Epithelial cell of proximal tubule (primary cell): ENCODE data around the gene COX5A. TPM values are rescaled to one million over a fixed set of nuclear protein-coding genes. Genes with fewer than 3 reads are reported as not detected.

Experiments
- DNase-seq: peaks from one replicate; pipeline ENCODE4 v3.0.0-alpha.2; 2011; ENCODE audit warnings: low read depth
- H3K4me3 ChIP-seq: 2 replicates; pipeline ENCODE4 v1.5.1; 2011; ENCODE audit warnings: low read depth, mild to moderate bottlenecking, low read length
- total RNA-seq: library from RNA; depleted of rRNA; stranded (reverse); fragments of >200 nt; gene quantifications from 2 replicates; pipeline ENCODE4 v1.2.3, GENCODE V29; 2015
- TF ChIP-seq, protein P1 (sequence below): conservative IDR thresholded peaks from 2 replicates; pipeline ENCODE4 v1.5.1; 2012; ENCODE audit warnings: low read depth, mild to moderate bottlenecking, low read length

COX5A gene
- total RNA-seq, 1 donor from 2014 or later = 123 TPM

DNA sequence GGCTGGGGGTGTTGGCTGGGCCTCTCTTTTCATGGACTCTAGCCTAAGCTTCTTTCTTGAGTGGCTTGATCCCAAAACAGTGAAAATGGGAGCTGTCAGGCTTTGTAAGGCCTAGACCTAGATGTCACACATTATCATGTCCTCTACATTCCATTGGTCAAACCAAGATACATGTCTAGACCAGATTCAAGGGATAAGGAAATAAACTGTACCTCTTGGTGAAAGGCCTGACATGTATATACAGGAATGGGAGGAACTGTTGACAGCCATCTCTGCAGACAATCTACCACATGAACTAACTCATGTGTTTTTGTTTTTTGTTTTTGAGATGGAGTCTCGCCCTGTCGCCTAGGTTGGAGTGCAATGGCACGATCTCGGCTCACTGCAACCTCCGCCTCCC lies 29.8 kb upstream of the COX5A start:
- DNase-seq = no peak

DNA sequence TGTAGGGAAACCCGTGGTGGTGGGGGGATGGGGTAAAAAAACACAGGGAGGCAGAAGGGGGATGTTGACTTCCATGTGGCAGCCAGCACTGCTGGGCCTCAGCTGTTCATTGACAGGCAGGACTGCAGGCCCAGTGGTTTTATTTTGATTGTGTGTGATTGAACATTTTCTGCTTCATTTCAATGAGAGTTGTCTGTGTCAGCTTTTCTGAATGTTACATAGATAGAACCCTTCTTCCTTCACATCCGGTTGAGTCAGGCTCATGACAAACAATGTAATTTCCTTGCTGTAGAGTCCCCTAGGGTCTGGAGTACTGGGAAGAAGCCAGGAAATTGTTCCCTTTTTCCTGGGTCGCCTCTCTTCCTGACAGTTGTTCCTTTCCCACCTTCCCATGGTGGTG lies 26.9 kb upstream of the COX5A start:
- no peak overlapping the region for H3K4me3 ChIP-seq
- DNase-seq = no peak
- TF ChIP-seq, protein P1, sequence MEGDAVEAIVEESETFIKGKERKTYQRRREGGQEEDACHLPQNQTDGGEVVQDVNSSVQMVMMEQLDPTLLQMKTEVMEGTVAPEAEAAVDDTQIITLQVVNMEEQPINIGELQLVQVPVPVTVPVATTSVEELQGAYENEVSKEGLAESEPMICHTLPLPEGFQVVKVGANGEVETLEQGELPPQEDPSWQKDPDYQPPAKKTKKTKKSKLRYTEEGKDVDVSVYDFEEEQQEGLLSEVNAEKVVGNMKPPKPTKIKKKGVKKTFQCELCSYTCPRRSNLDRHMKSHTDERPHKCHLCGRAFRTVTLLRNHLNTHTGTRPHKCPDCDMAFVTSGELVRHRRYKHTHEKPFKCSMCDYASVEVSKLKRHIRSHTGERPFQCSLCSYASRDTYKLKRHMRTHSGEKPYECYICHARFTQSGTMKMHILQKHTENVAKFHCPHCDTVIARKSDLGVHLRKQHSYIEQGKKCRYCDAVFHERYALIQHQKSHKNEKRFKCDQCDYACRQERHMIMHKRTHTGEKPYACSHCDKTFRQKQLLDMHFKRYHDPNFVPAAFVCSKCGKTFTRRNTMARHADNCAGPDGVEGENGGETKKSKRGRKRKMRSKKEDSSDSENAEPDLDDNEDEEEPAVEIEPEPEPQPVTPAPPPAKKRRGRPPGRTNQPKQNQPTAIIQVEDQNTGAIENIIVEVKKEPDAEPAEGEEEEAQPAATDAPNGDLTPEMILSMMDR = no peak

More for the DNA sequence above, 29.8 kb upstream of the COX5A start:
- TF ChIP-seq, protein P1 = no peak
- no peak overlapping the region for H3K4me3 ChIP-seq

DNA sequence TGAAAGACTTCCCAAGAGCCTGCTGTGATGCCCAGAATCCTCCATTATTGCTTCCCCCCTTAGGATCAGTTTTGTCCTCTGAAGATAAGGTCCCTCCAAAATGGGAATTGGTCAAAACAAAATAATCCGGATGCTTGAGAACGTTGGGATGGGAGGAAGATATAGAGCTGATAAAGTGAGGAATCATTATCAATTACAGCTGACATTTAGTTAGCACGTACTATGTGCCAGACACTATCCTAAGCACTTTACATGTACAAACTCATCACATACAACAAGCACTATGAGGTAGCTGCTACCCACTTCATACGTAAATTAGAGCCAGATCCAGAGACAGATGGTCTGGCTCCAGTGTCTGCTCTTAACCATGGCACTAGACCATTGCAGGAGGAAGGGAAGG lies 25.3 kb upstream of the COX5A start:
- DNase-seq = no peak
- TF ChIP-seq, protein P1 = no peak
- no peak overlapping the region for H3K4me3 ChIP-seq

DNA sequence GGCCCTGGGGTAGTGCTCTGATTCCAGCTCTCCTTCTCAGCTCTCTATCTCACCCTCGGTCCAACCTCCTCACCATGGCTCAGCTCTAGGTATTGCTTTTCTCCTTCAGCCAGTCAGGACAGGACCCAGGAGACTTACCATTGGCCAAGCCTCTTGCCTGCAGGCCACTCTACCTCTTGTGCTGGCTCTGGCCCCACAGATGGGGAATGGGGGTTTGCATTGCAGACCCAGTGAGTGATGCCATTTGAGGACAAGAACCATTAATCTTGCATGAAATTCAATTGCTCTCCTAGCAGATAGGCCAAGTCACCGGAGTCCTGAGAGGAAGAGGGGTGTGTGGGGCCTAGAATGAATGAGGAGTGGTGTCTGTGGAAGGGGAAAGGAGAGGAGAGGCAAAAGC lies 24.8 kb upstream of the COX5A start:
- H3K4me3 ChIP-seq = no peak overlapping the region
- DNase-seq = no peak
- TF ChIP-seq, protein P1 = no peak

DNA sequence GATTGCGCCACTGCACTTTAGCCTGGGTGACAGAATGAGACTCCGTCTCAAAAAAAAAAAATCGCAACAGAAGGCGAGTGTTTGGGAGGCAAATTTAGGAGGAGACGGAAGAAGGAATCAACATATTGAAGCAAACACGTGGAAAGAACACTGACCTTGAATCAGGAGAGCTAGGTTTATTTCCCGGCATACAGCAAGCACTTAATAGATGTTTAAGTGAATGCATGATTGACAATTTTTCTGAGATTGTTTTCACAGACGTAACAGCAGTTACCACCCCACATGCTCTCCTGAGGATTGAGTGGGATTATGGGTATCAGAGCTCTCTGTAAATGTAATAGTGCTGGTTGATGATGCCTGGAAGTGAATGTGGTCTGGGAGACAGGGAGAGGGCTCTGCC lies 24.3 kb upstream of the COX5A start:
- DNase-seq = no peak
- TF ChIP-seq, protein P1 = no peak
- no peak overlapping the region for H3K4me3 ChIP-seq

DNA sequence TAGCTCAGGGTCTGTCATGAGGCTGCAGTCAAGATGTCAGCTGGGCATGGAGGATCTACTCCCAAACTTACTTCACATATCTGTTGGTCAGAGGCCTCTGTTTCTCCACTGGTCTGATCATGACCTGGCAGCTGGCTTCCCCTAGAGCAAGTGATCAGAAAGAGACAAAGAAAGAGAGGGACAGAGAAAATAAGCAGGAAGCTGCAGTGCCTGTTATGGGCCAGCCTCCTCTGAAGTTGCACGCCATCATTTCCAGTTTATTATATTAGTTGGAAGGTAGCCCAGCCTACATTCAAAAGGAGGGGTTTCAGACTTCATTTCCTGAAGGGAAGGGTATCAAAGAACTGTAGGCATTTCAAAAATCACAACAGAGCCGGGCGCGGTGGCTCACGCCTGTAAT lies 23.7 kb upstream of the COX5A start:
- no peak overlapping the region for H3K4me3 ChIP-seq
- TF ChIP-seq, protein P1 = no peak
- DNase-seq = no peak

DNA sequence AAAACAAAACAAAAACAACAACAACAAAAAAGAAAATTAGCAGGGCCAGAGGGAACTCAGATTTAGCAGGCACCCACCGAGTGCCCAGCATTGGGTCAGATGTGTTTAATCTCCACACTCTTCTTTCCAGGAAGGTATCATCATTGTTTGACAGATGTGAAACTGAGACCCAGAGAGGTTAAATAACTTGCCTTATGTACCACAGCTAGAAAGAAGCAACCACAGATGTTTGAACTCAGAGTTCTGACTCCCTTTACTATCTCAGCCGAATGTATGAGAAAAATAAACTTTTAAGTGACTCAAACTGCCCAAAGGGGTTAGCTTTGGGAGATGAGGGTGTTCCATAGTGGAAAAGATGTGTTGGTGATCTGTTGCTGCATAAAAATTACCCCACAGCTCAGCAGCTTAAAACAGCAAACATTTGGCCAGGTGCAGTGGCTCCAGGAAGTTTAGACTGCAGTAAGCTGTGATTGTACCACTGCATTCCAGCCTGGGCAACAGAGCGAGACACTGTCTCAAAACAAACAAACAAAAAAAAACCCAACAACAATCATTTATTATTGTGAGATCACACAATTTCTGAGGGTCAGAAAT lies 23.2 kb upstream of the COX5A start:
- H3K4me3 ChIP-seq = no peak overlapping the region
- TF ChIP-seq, protein P1 = no peak
- no peak for DNase-seq
